MCF 10A (cell line): Measurements from ENCODE around the gene PIK3R3. TPM values are rescaled to one million over a fixed set of nuclear protein-coding genes. Genes with fewer than 3 reads are reported as not detected.

Experiments used
- BruUV-seq: library from RNA; stranded (reverse); fragments of 400-500 nt; replicated peaks from 2 replicates; lab custom pipeline; 2021; lab: Mats Ljungman, UMichigan
- CTCF ChIA-PET: fragments of 300-600 bp; sonication (Branson Sonifier 250); formaldehyde crosslinking; extraction: SDS; loops from one replicate; lab custom pipeline; 2021; ENCODE audit warnings: antibody characterized with exemption, inconsistent platforms; lab: Yijun Ruan, JAX
- POLR2A ChIA-PET: fragments of 300-600, 350-650 bp; sonication (Branson Sonifier 250); formaldehyde crosslinking; extraction: SDS; loops from one replicate; lab custom pipeline; 2020; ENCODE audit warnings: antibody characterized with exemption, inconsistent platforms; lab: Yijun Ruan, JAX
- DNase-seq: peaks from one replicate; pipeline ENCODE4 v3.0.0-alpha.2; 2018; ENCODE audit not compliant: unreplicated experiment
- H3K27ac Mint-ChIP-seq: one replicate; pipeline ENCODE4 v1.8.0; 2022; ENCODE audit warnings: mild to moderate bottlenecking, low read depth, mixed read lengths; ENCODE audit not compliant: unreplicated experiment
- H3K27me3 Mint-ChIP-seq: one replicate; pipeline ENCODE4 v1.8.0; 2022; ENCODE audit warnings: mixed read lengths; ENCODE audit not compliant: insufficient read depth, unreplicated experiment
- H3K36me3 Mint-ChIP-seq: one replicate; pipeline ENCODE4 v1.8.0; 2022; ENCODE audit warnings: mild to moderate bottlenecking, moderate library complexity, mixed read lengths; ENCODE audit not compliant: insufficient read depth, unreplicated experiment
- H3K4me1 Mint-ChIP-seq: one replicate; pipeline ENCODE4 v1.8.0; 2022; ENCODE audit warnings: mixed read lengths; ENCODE audit not compliant: insufficient read depth, unreplicated experiment
- H3K4me3 Mint-ChIP-seq: one replicate; pipeline ENCODE4 v1.8.0; 2022; ENCODE audit warnings: mild to moderate bottlenecking, moderate library complexity, mixed read lengths; ENCODE audit not compliant: unreplicated experiment
- H3K9me3 Mint-ChIP-seq: one replicate; pipeline ENCODE4 v1.8.0; 2022; ENCODE audit warnings: mixed read lengths; ENCODE audit not compliant: unreplicated experiment
- CTCF ChIP-seq: fragments of 200-600 bp; IDR thresholded peaks from one replicate; pipeline ENCODE4 v1.8.0; 2022; ENCODE audit warnings: antibody characterized with exemption, mild to moderate bottlenecking; ENCODE audit not compliant: unreplicated experiment
- intact Hi-C: fragments of 100-400 bp; cut with micrococcal nuclease; formaldehyde crosslinking; loops from 2 replicates; pipeline ENCODE4 v1.14.1; 2022
- total RNA-seq: library from RNA; stranded (reverse); gene quantifications from 2 replicates; pipeline ENCODE4 v1.2.3, GENCODE V29; 2022

The PIK3R3 gene
- total RNA-seq, 1 experiment from 2014 or later: 9.3 TPM

GRCh38 chr1:46174448-46175231 is 42.2 kb upstream of the PIK3R3 start, which contains the start of gene TSPAN1:
Gene TSPAN1 (plus strand): TSS chr1:46175087. CDS start chr1:46181108, 6,021 bp downstream.
- H3K27me3 Mint-ChIP-seq: no peaks in the 10 kb centered on the region
- BruUV-seq: TSS peak; percentile 74
- H3K4me1 Mint-ChIP-seq: peaks cover 17% of the 10 kb centered on the region
- ChIA-PET CTCF (interaction anchor here (0.6 to 11.5 kb wide), 6 partner anchors 9 to 144 kb away, joined by 3 to 202 read pairs (median 4); no protein-coding TSS in a partner anchor), POLR2A (interaction anchor here (0.7 to 3.8 kb wide), 9 partner anchors 9 to 489 kb away, joined by 3 to 49 read pairs (median 4); partner anchors contain the start of gene PIK3R3)
- no peak within 1 kb of the TSS for H3K4me3 Mint-ChIP-seq
- DNase-seq: peak; percentile 91
- H3K9me3 Mint-ChIP-seq: no peaks in the 10 kb centered on the region
- TF ChIP-seq CTCF: no peak
- H3K36me3 Mint-ChIP-seq: no peaks in the 10 kb centered on the region
- intact Hi-C loops: loop anchor here (10.0 kb wide), 1 partner anchor 290 kb away; no protein-coding TSS in a partner anchor
- H3K27ac Mint-ChIP-seq: no peak within 1 kb of the TSS

GRCh38 chr1:46173361-46173856 is 41.0 kb upstream of the PIK3R3 start:
- no peaks in the 10 kb centered on the region for H3K36me3 Mint-ChIP-seq
- H3K4me3 Mint-ChIP-seq: no peak overlapping the region
- no peaks in the 10 kb centered on the region for H3K9me3 Mint-ChIP-seq
- ChIA-PET CTCF (interaction anchor here (0.8 to 11.5 kb wide), 4 partner anchors 25 to 136 kb away, joined by 3 to 202 read pairs (median 6); no protein-coding TSS in a partner anchor), POLR2A (interaction anchor here (2.0 to 3.8 kb wide), 3 partner anchors 39 to 134 kb away, joined by 7 to 49 read pairs (median 28); partner anchors contain the start of gene PIK3R3)
- TF ChIP-seq CTCF: no peak
- intact Hi-C loops: loop anchor here (10.0 kb wide), 1 partner anchor 289 kb away; no protein-coding TSS in a partner anchor
- peaks cover 17% of the 10 kb centered on the region for H3K4me1 Mint-ChIP-seq
- no TSS peak for BruUV-seq
- H3K27ac Mint-ChIP-seq: no peak overlapping the region
- no peaks in the 10 kb centered on the region for H3K27me3 Mint-ChIP-seq
- no peak for DNase-seq

- Mint-ChIP-seq H3K36me3 (no peaks in the 10 kb centered on the region), H3K9me3 (no peaks in the 10 kb centered on the region), H3K4me1 (peaks cover 17% of the 10 kb centered on the region), H3K27me3 (no peaks in the 10 kb centered on the region), H3K27ac (peak overlapping the region; percentile 64), H3K4me3 (no peak overlapping the region)
- BruUV-seq: no TSS peak
- no peak for TF ChIP-seq CTCF
- DNase-seq: no peak
- intact Hi-C loops: loop anchor here (10.0 kb wide), 1 partner anchor 288 kb away; no protein-coding TSS in a partner anchor
- CTCF ChIA-PET: interaction anchor here (0.6 to 1.9 kb wide), 6 partner anchors 38 to 136 kb away, joined by 3 to 7 read pairs (median 4); no protein-coding TSS in a partner anchor
- POLR2A ChIA-PET: interaction anchor here (0.8 to 3.8 kb wide), 4 partner anchors 17 to 41 kb away, joined by 3 to 49 read pairs (median 4); no protein-coding TSS in a partner anchor
These were observed 39.9 kb upstream of the PIK3R3 start for GRCh38 chr1:46172321-46172720.

- DNase-seq: peak; percentile 16
- Mint-ChIP-seq H3K4me1 (peaks cover 17% of the 10 kb centered on the region), H3K27ac (peak overlapping the region; percentile 64), H3K9me3 (no peaks in the 10 kb centered on the region), H3K4me3 (no peak overlapping the region), H3K36me3 (no peaks in the 10 kb centered on the region), H3K27me3 (no peaks in the 10 kb centered on the region)
- no peak for TF ChIP-seq CTCF
- ChIA-PET CTCF (interaction anchor here (0.6 to 1.9 kb wide), 7 partner anchors 37 to 135 kb away, joined by 3 to 7 read pairs (median 4); no protein-coding TSS in a partner anchor), POLR2A (interaction anchor here (0.8 to 1.3 kb wide), 3 partner anchors 16 to 40 kb away, joined by 3 to 5 read pairs (median 3); no protein-coding TSS in a partner anchor)
- intact Hi-C loops: loop anchor here (10.0 kb wide), 1 partner anchor 287 kb away; no protein-coding TSS in a partner anchor
- BruUV-seq: no TSS peak
These were observed 39.4 kb upstream of the PIK3R3 start for GRCh38 chr1:46171871-46172270.
